SH-SY5Y (cell line): ENCODE measurements around the gene HIGD1C.

Experiments
- GATA2 ChIP-seq: IDR thresholded peaks from 2 replicates; pipeline ENCODE4 v1.6.1; 2011; ENCODE audit warnings: mild to moderate bottlenecking, low read depth, low read length
- GATA3 ChIP-seq: IDR thresholded peaks from 2 replicates; pipeline ENCODE4 v1.6.1; 2011; ENCODE audit warnings: low read depth, mild to moderate bottlenecking, low read length, moderate library complexity

DNA sequence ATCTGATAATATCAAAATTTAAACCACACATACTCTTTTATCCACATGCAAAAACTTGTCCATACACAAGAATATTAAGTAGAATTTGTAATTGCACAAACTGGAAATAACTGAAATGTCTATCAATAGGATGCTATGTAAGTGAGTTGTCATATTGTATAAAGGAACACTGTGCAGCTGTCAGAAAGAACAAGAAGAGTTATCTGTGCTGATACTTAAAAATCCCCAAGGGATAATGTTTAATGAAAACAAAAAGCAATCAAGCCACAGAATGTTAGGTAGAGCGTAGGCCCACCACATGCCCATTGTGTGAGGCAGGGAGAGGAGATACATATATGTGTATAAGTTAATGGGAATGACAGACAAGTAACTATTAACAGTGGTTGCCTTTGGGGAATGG, 25.9 kb upstream of the HIGD1C start:
- no peak for TF ChIP-seq GATA2
- TF ChIP-seq GATA3: no peak
